HepG2 (cell line): ENCODE data around the gene NAIF1. TPM values are rescaled to one million over a fixed set of nuclear protein-coding genes. Genes with fewer than 3 reads are reported as not detected.

ENCODE experiments used
- FOXP1 ChIP-seq, 2 experiments: fragments of 450-650 bp in 1 of 2; IDR thresholded peaks; 2 replicates each; pipeline ENCODE4 v1.6.1; 2017 to 2018; ENCODE audit warnings: antibody characterized with exemption in 1 of 2
- HOMEZ ChIP-seq: IDR thresholded peaks from 2 replicates; pipeline ENCODE4 v1.6.1; 2016; ENCODE audit warnings: low read depth
- MBD4 ChIP-seq: IDR thresholded peaks from 2 replicates; pipeline ENCODE4 v1.6.1; 2012; ENCODE audit warnings: low read length, inconsistent platforms, borderline replicate concordance
- MED13 ChIP-seq: sonication (generic); formaldehyde crosslinking; IDR thresholded peaks from 2 replicates; pipeline ENCODE4 v1.5.0; 2020; ENCODE audit warnings: missing genetic modification reagents
- SP140L ChIP-seq: sonication (generic); formaldehyde crosslinking; IDR thresholded peaks from 2 replicates; pipeline ENCODE4 v1.4.0; 2020; ENCODE audit warnings: missing genetic modification reagents, borderline replicate concordance
- UBTF ChIP-seq: sonication (generic); formaldehyde crosslinking; IDR thresholded peaks from 2 replicates; pipeline ENCODE4 v1.4.0; 2020; ENCODE audit warnings: mild to moderate bottlenecking, missing genetic modification reagents
- YEATS4 ChIP-seq: sonication (generic); formaldehyde crosslinking; IDR thresholded peaks from 2 replicates; pipeline ENCODE4 v1.4.0; 2020; ENCODE audit warnings: missing genetic modification reagents, borderline replicate concordance
- ZNF337 ChIP-seq: sonication (generic); formaldehyde crosslinking; IDR thresholded peaks from 2 replicates; pipeline ENCODE4 v1.5.1; 2020; ENCODE audit warnings: missing genetic modification reagents, low read depth, mild to moderate bottlenecking, borderline replicate concordance
- ZNF33A ChIP-seq: sonication (generic); formaldehyde crosslinking; IDR thresholded peaks from 2 replicates; pipeline ENCODE4 v1.5.1; 2020; ENCODE audit warnings: missing genetic modification reagents, mild to moderate bottlenecking, moderate library complexity, borderline replicate concordance
- ZNF407 ChIP-seq: sonication (generic); formaldehyde crosslinking; IDR thresholded peaks from one replicate; pipeline ENCODE4 v1.5.1; 2020; ENCODE audit warnings: mild to moderate bottlenecking, missing genetic modification reagents; ENCODE audit errors: not compliant biosample characterization
- ZNF460 ChIP-seq: sonication (generic); formaldehyde crosslinking; IDR thresholded peaks from 2 replicates; pipeline ENCODE4 v1.5.1; 2020; ENCODE audit warnings: missing genetic modification reagents, mild to moderate bottlenecking, borderline replicate concordance
- ZNF484 ChIP-seq: sonication (generic); formaldehyde crosslinking; IDR thresholded peaks from 2 replicates; pipeline ENCODE4 v1.5.1; 2020; ENCODE audit warnings: mild to moderate bottlenecking, low read depth, missing genetic modification reagents, borderline replicate concordance
- ZNF557 ChIP-seq: sonication (generic); formaldehyde crosslinking; IDR thresholded peaks from 2 replicates; pipeline ENCODE4 v1.4.0; 2020; ENCODE audit warnings: missing genetic modification reagents
- ZNF652 ChIP-seq: IDR thresholded peaks from 2 replicates; pipeline ENCODE4 v1.6.1; 2016; ENCODE audit warnings: low read depth, borderline replicate concordance
- ZNF782 ChIP-seq: sonication (generic); formaldehyde crosslinking; IDR thresholded peaks from 2 replicates; pipeline ENCODE4 v1.4.0; 2020; ENCODE audit warnings: missing genetic modification reagents, mild to moderate bottlenecking, borderline replicate concordance
- polyA plus RNA-seq, 8 experiments: library from polyadenylated mRNA; depleted of rRNA in 3 of 8; stranded (reverse) in 7 of 8; unstranded in 1 of 8; fragments of >200 nt; fragmentation: Illumina TruSeq in 4 of 8; extraction: Trizol in 4 of 8; gene quantifications; 2 replicates each; pipeline versions ENCODE4 v1.2.1 to v1.2.3, GENCODE V29; 2011 to 2016; ENCODE audit warnings: low read depth in 4 of 8, missing spikeins in 1 of 8, mixed read lengths in 1 of 8; ENCODE audit not compliant: insufficient read depth in 1 of 8
- total RNA-seq, 5 experiments: library from RNA; depleted of rRNA; stranded (reverse); fragments of >200 nt; fragmentation: Illumina TruSeq; extraction: Trizol; gene quantifications; 2 replicates each; pipeline ENCODE4 v1.2.3, GENCODE V29; 2016; ENCODE audit warnings: low read depth in 1 of 5
- TF ChIP-seq, protein P1 (sequence below): sonication (generic); formaldehyde crosslinking; conservative IDR thresholded peaks from 2 replicates; pipeline ENCODE4 v1.8.0; 2022; ENCODE audit warnings: mild to moderate bottlenecking, moderate library complexity, missing genetic modification reagents

Gene NAIF1
- total and polyA plus RNA-seq, 2 of the 13 experiments (the other 11 are each of a cell fraction or from before 2014, with no cell fraction given), result 6.0 to 6.9 TPM

DNA sequence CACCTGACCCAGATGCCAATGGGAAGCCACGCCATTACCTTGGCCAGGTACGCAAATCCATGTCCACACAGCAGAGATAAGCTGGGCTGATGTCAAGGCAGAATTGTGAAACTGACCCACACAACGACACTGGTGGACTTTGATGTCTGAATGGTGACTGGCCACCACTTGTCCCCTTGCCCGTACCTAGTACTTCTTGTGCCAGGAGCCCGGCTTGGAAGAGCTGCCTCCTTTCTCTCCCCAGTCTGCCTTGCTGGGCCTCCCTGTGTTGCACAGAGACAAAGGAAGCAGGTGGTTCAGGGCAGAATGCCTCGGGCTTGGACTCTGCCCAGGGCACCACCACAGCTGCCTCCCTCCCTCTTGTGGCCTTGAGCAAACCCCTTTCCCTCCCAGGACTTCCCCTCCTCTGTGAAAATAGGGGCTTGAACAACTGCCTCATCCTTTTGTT is 37.1 kb upstream of the NAIF1 start (continued):
- TF ChIP-seq, protein P1, sequence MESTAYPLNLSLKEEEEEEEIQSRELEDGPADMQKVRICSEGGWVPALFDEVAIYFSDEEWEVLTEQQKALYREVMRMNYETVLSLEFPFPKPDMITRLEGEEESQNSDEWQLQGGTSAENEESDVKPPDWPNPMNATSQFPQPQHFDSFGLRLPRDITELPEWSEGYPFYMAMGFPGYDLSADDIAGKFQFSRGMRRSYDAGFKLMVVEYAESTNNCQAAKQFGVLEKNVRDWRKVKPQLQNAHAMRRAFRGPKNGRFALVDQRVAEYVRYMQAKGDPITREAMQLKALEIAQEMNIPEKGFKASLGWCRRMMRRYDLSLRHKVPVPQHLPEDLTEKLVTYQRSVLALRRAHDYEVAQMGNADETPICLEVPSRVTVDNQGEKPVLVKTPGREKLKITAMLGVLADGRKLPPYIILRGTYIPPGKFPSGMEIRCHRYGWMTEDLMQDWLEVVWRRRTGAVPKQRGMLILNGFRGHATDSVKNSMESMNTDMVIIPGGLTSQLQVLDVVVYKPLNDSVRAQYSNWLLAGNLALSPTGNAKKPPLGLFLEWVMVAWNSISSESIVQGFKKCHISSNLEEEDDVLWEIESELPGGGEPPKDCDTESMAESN (CRISPR knock-in tag), result peak; percentile 64; the same call in 1 of the 2 replicates
- TF ChIP-seq MED13 (CRISPR knock-in tag) (no peak), ZNF33A (CRISPR knock-in tag) (no peak), ZNF337 (CRISPR knock-in tag) (no peak), ZNF782 (CRISPR knock-in tag) (no peak), ZNF407 (CRISPR knock-in tag) (no peak), YEATS4 (CRISPR knock-in tag) (peak; percentile 75; the same call in 1 of the 2 replicates), SP140L (CRISPR knock-in tag) (no peak), ZNF460 (CRISPR knock-in tag) (no peak), UBTF (peak; percentile 54; the same call in 1 of the 2 replicates), ZNF652 (CRISPR knock-in tag) (no peak; the same call in 1 of the 2 replicates), HOMEZ (CRISPR knock-in tag) (no peak), FOXP1 (IDR thresholded peaks at IDR 0.05) (no peak), FOXP1 (CRISPR knock-in tag; IDR thresholded peaks at IDR 0.05) (peak; percentile 66), ZNF557 (CRISPR knock-in tag) (no peak), ZNF484 (no peak), MBD4 (no peak)
